Glutamatergic neuron (in vitro differentiated cells): ENCODE measurements around the gene KIF11. TPM values are rescaled to one million over a fixed set of nuclear protein-coding genes. Genes with fewer than 3 reads are reported as not detected.

ENCODE experiments used
- DNase-seq: peaks from one replicate; pipeline ENCODE4 v3.0.0; 2022
- H3K27ac Mint-ChIP-seq: one replicate; pipeline ENCODE4 v1.8.0; 2020; ENCODE audit warnings: mild to moderate bottlenecking, mixed read lengths, inconsistent platforms; ENCODE audit not compliant: unreplicated experiment
- H3K27me3 Mint-ChIP-seq: one replicate; pipeline ENCODE4 v1.8.0; 2020; ENCODE audit warnings: mild to moderate bottlenecking, moderate library complexity, mixed read lengths, inconsistent platforms; ENCODE audit not compliant: unreplicated experiment
- H3K36me3 Mint-ChIP-seq: one replicate; pipeline ENCODE4 v1.8.0; 2020; ENCODE audit warnings: mild to moderate bottlenecking, mixed read lengths, inconsistent platforms; ENCODE audit not compliant: unreplicated experiment
- H3K4me1 Mint-ChIP-seq: one replicate; pipeline ENCODE4 v1.8.0; 2020; ENCODE audit warnings: mild to moderate bottlenecking, low read depth, mixed read lengths, inconsistent platforms; ENCODE audit not compliant: unreplicated experiment
- H3K4me3 Mint-ChIP-seq: one replicate; pipeline ENCODE4 v1.8.0; 2020; ENCODE audit warnings: mild to moderate bottlenecking, mixed read lengths, inconsistent platforms; ENCODE audit not compliant: unreplicated experiment
- H3K9me3 Mint-ChIP-seq: one replicate; pipeline ENCODE4 v1.8.0; 2020; ENCODE audit warnings: mild to moderate bottlenecking, moderate library complexity, mixed read lengths, inconsistent platforms; ENCODE audit not compliant: unreplicated experiment
- CTCF ChIP-seq: fragments of 200-600 bp; sonication (generic); IDR thresholded peaks from one replicate; pipeline ENCODE4 v1.5.0; 2021; ENCODE audit not compliant: partially characterized antibody, unreplicated experiment
- total RNA-seq: library from RNA; stranded (reverse); fragmentation: NEBNext Ultra II Directional; extraction: Animal tissue kit (Norgen Biotek cat#: 25700); gene quantifications from one replicate; pipeline ENCODE4 v1.2.1, GENCODE V29; 2021; ENCODE audit not compliant: unreplicated experiment

The KIF11 gene
- total RNA-seq, 1 donor from 2014 or later, result 7.2 TPM

GRCh38 chr10:92656266-92656961, 63.5 kb downstream of the KIF11 start:
- Mint-ChIP-seq H3K27me3 (peaks cover 2% of the 10 kb centered on the region), H3K27ac (no peak overlapping the region), H3K36me3 (no peaks in the 10 kb centered on the region), H3K4me3 (no peak overlapping the region), H3K9me3 (no peaks in the 10 kb centered on the region), H3K4me1 (no peaks in the 10 kb centered on the region)
- DNase-seq, result no peak
- no peak for TF ChIP-seq CTCF

GRCh38 chr10:92657024-92657423, 64.1 kb downstream of the KIF11 start:
- no peak for DNase-seq
- TF ChIP-seq CTCF, result no peak
- H3K4me3 Mint-ChIP-seq, result no peak overlapping the region
- H3K9me3 Mint-ChIP-seq, result no peaks in the 10 kb centered on the region
- no peaks in the 10 kb centered on the region for H3K4me1 Mint-ChIP-seq
- H3K27me3 Mint-ChIP-seq, result peaks cover 2% of the 10 kb centered on the region
- H3K36me3 Mint-ChIP-seq, result no peaks in the 10 kb centered on the region
- H3K27ac Mint-ChIP-seq, result no peak overlapping the region

GRCh38 chr10:92662848-92663247, 69.9 kb downstream of the KIF11 start:
- Mint-ChIP-seq H3K27ac (no peak overlapping the region), H3K36me3 (peaks cover 7% of the 10 kb centered on the region), H3K9me3 (peaks cover 3% of the 10 kb centered on the region), H3K4me3 (no peak overlapping the region), H3K27me3 (peaks cover 2% of the 10 kb centered on the region), H3K4me1 (no peaks in the 10 kb centered on the region)
- no peak for TF ChIP-seq CTCF
- DNase-seq, result no peak

- Mint-ChIP-seq H3K9me3 (peaks cover 3% of the 10 kb centered on the region), H3K4me1 (no peaks in the 10 kb centered on the region), H3K27ac (no peak overlapping the region), H3K27me3 (peaks cover 2% of the 10 kb centered on the region), H3K4me3 (no peak overlapping the region), H3K36me3 (peaks cover 7% of the 10 kb centered on the region)
- no peak for DNase-seq
- no peak for TF ChIP-seq CTCF
These were observed 71.4 kb downstream of the KIF11 start for GRCh38 chr10:92664322-92664721.

DNA sequence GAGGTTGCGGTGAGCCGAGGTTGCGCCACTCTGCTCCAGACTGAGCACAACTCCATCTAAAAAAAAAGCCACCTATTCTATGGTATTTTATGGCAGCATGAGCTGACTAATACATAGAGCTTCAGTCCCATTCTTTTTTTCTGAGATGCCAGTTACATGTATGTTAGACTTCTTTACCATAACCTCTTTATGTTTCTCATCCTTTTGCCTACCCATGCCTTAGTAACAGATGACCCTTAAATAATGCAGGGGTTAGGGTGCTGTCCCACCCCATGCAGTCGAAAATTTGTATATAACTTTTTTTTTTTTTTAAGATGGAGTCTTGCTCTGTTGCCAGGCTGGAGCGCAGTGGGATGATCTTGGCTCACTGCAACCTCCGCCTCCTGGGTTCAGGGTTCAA, 74.1 kb downstream of the KIF11 start:
- Mint-ChIP-seq H3K9me3 (peaks cover 3% of the 10 kb centered on the region), H3K4me1 (no peaks in the 10 kb centered on the region), H3K4me3 (no peak overlapping the region), H3K27ac (no peak overlapping the region), H3K36me3 (peaks cover 7% of the 10 kb centered on the region), H3K27me3 (peaks cover 2% of the 10 kb centered on the region)
- no peak for DNase-seq
- TF ChIP-seq CTCF, result no peak
